Activated CD4-positive, alpha-beta T cell treated with anti-CD3 and anti-CD28 coated beads, Interleukin-2, amount 50 U/mL, for 4 hours (primary cell): ENCODE data around the gene ZCWPW2.

Experiments used
- DNase-seq, 2 experiments: peaks; one replicate each; pipeline ENCODE4 v3.0.0-alpha.2; 2020

Gene ZCWPW2

GRCh38 chr3:28386049-28386448 is 37.5 kb downstream of the ZCWPW2 start:
- DNase-seq = no peak

- DNase-seq = no peak
Measured at GRCh38 chr3:28388978-28389377, 40.5 kb downstream of the ZCWPW2 start.

GRCh38 chr3:28399206-28399605 is 50.7 kb downstream of the ZCWPW2 start:
- DNase-seq = no peak

- DNase-seq = no peak
Measured at GRCh38 chr3:28406241-28406640, 57.7 kb downstream of the ZCWPW2 start.

GRCh38 chr3:28449398-28449797 is 100.9 kb downstream of the ZCWPW2 start:
- DNase-seq = no peak

- DNase-seq = no peak
Measured at GRCh38 chr3:28462866-28463265, 114.3 kb downstream of the ZCWPW2 start.

GRCh38 chr3:28467414-28467813 is 118.9 kb downstream of the ZCWPW2 start:
- DNase-seq = no peak

GRCh38 chr3:28476194-28476593 is 127.7 kb downstream of the ZCWPW2 start:
- no peak for DNase-seq

GRCh38 chr3:28476764-28477163 is 128.2 kb downstream of the ZCWPW2 start:
- no peak for DNase-seq

GRCh38 chr3:28485164-28485563 is 136.6 kb downstream of the ZCWPW2 start:
- no peak for DNase-seq

- DNase-seq = no peak
Measured at GRCh38 chr3:28495301-28495700, 146.8 kb downstream of the ZCWPW2 start.

GRCh38 chr3:28502397-28502937 is 153.9 kb downstream of the ZCWPW2 start:
- no peak for DNase-seq

GRCh38 chr3:28504976-28505375 is 156.5 kb downstream of the ZCWPW2 start:
- no peak for DNase-seq

- DNase-seq = no peak
Measured at GRCh38 chr3:28521663-28522062, 173.1 kb downstream of the ZCWPW2 start.

- no peak for DNase-seq
Measured at GRCh38 chr3:28542351-28542750, 193.8 kb downstream of the ZCWPW2 start.

- DNase-seq = no peak
Measured at GRCh38 chr3:28544236-28544635, 195.7 kb downstream of the ZCWPW2 start.

GRCh38 chr3:28544831-28545230 is 196.3 kb downstream of the ZCWPW2 start:
- no peak for DNase-seq

GRCh38 chr3:28547677-28548076 is 199.2 kb downstream of the ZCWPW2 start:
- DNase-seq = no peak

GRCh38 chr3:28553175-28553574 is 204.7 kb downstream of the ZCWPW2 start:
- DNase-seq = no peak

GRCh38 chr3:28556195-28556594 is 207.7 kb downstream of the ZCWPW2 start:
- no peak for DNase-seq

GRCh38 chr3:28564211-28564610 is 215.7 kb downstream of the ZCWPW2 start:
- no peak for DNase-seq

GRCh38 chr3:28569357-28569756 is 220.8 kb downstream of the ZCWPW2 start:
- DNase-seq = no peak

GRCh38 chr3:28574036-28574435 is 225.5 kb downstream of the ZCWPW2 start:
- DNase-seq = no peak

GRCh38 chr3:28575100-28575745 is 226.7 kb downstream of the ZCWPW2 start:
- no peak for DNase-seq
